ENCODE measurements around the gene TTPAL. TPM values are rescaled to one million over a fixed set of nuclear protein-coding genes. Genes with fewer than 3 reads are reported as not detected.

The TTPAL gene
- total RNA-seq, 2 experiments from 2014 or later: 5.6 to 18.8 TPM

- BruUV-seq (replicated peaks): TSS peak; percentile 58
- TF ChIP-seq CTCF (conservative IDR thresholded peaks at IDR 0.05; ENCODE audit: low read length): peak; percentile 78
- TF ChIP-seq EZH2phosphoT487 (IDR thresholded peaks at IDR 0.05; ENCODE audit: borderline replicate concordance, low read depth, low read length): no peak
- Histone ChIP-seq H3K9me3 (ENCODE audit: low read length) (no peaks in the 10 kb centered on the region), H3K4me3 (ENCODE audit: low read depth, low read length, poor library complexity, severe bottlenecking) (peak within 1 kb of the TSS; percentile 97), H3K36me3 (ENCODE audit: insufficient read depth, low read length) (peaks cover 21% of the 10 kb centered on the region; the same call in 1 of the 2 replicates), H3K4me1 (ENCODE audit: insufficient read depth, low read length, poor library complexity, severe bottlenecking) (peaks cover 29% of the 10 kb centered on the region), H3K27ac (ENCODE audit: low read depth, low read length, poor library complexity, severe bottlenecking) (peak within 1 kb of the TSS; percentile 72), H3K9me2 (ENCODE audit: insufficient read depth, low read length) (no peaks in the 10 kb centered on the region), H2AFZ (ENCODE audit: low read length) (peak within 1 kb of the TSS; percentile 98), H4K20me1 (ENCODE audit: insufficient read depth, low read length) (peaks cover 4% of the 10 kb centered on the region; the same call in 1 of the 2 replicates), H3K4me2 (ENCODE audit: low read length) (peak within 1 kb of the TSS; percentile 82), H3K79me2 (ENCODE audit: insufficient read depth, low read depth, low read length) (peaks cover 51% of the 10 kb centered on the region)
- peak; percentile 94 for DNase-seq (ENCODE audit: low spot score)
- POLR2A ChIA-PET: interaction anchor here (0.5 to 1.6 kb wide), 8 partner anchors 15 to 308 kb away, joined by 3 to 7 read pairs (median 3); no protein-coding TSS in a partner anchor
- CTCF ChIA-PET (ENCODE audit: unreplicated experiment): no interaction called here
- intact Hi-C loops (cut with micrococcal nuclease; ENCODE audit: unreplicated experiment): loop anchor here (5.0 kb wide), 1 partner anchor 44 kb away; the partner anchor contains the start of gene TTPAL
Observed at GRCh38 chr20:44521484-44522481, 46.1 kb downstream of the TTPAL start, which contains the start of gene SERINC3. Gene SERINC3, minus strand, starts transcription at chr20:44522070. Its CDS starts 119 bp downstream, at chr20:44521951.

- TF ChIP-seq CTCF (conservative IDR thresholded peaks at IDR 0.05; ENCODE audit: low read length): no peak
- no peak for TF ChIP-seq EZH2phosphoT487 (IDR thresholded peaks at IDR 0.05; ENCODE audit: borderline replicate concordance, low read depth, low read length)
- Histone ChIP-seq H3K4me2 (ENCODE audit: low read length) (peak overlapping the region; percentile 82), H3K4me1 (ENCODE audit: insufficient read depth, low read length, poor library complexity, severe bottlenecking) (peaks cover 29% of the 10 kb centered on the region), H2AFZ (ENCODE audit: low read length) (peak overlapping the region; percentile 98; the same call in 1 of the 2 replicates), H3K79me2 (ENCODE audit: insufficient read depth, low read depth, low read length) (peaks cover 40% of the 10 kb centered on the region), H3K9me2 (ENCODE audit: insufficient read depth, low read length) (no peaks in the 10 kb centered on the region), H3K36me3 (ENCODE audit: insufficient read depth, low read length) (peaks cover 13% of the 10 kb centered on the region; the same call in 1 of the 2 replicates), H4K20me1 (ENCODE audit: insufficient read depth, low read length) (peaks cover 4% of the 10 kb centered on the region; the same call in 1 of the 2 replicates), H3K9me3 (ENCODE audit: low read length) (no peaks in the 10 kb centered on the region), H3K27ac (ENCODE audit: low read depth, low read length, poor library complexity, severe bottlenecking) (peak overlapping the region; percentile 72), H3K4me3 (ENCODE audit: low read depth, low read length, poor library complexity, severe bottlenecking) (peak overlapping the region; percentile 97)
- ChIA-PET CTCF (ENCODE audit: unreplicated experiment) (no interaction called here), POLR2A (interaction anchor here (1.1 to 1.6 kb wide), 3 partner anchors 51 to 71 kb away, joined by 3 to 7 read pairs (median 4); no protein-coding TSS in a partner anchor)
- intact Hi-C loops (cut with micrococcal nuclease; ENCODE audit: unreplicated experiment): loop anchor here (5.0 kb wide), 1 partner anchor 46 kb away; the partner anchor contains the start of gene TTPAL
- DNase-seq (ENCODE audit: low spot score): no peak
- no TSS peak for BruUV-seq (replicated peaks)
Observed at GRCh38 chr20:44522841-44523240, 47.2 kb downstream of the TTPAL start.
